Measurements from ENCODE around the gene AP2M1. TPM values are rescaled to one million over a fixed set of nuclear protein-coding genes. Genes with fewer than 3 reads are reported as not detected.

Gene AP2M1
- total RNA-seq, 4 donors from 2014 or later: 153 to 318 (median 182) TPM

- Histone ChIP-seq H3K4me1 (peaks cover 9 to 23% (median 17%) of the 10 kb centered on the region in 4 donors), H3K27me3 (peaks cover 86% of the 10 kb centered on the region), H3K27ac (no peak within 1 kb of the TSS), H3K36me3 (no peaks in the 10 kb centered on the region), H3K9me3 (no peaks in the 10 kb centered on the region), H3K4me3 (peak within 1 kb of the TSS; percentile 11 to 54 (median 30))
- peak; percentile 65 for DNase-seq
- 1% methylated on average over 20 of the region's 66 CpGs; no CpG with 5 or more reads in 1 of the 2 donors for WGBS, 2 donors (ENCODE audit: low coverage in 1 of 2)
- TF ChIP-seq POLR2A (IDR thresholded peaks at IDR 0.05): no peak
- TF ChIP-seq CTCF (IDR thresholded peaks at IDR 0.05): peak in 3 of 5 experiments; percentile 10 to 21 (median 17)
- TF ChIP-seq EP300 (IDR thresholded peaks at IDR 0.05; ENCODE audit: low read depth): no peak
- in situ Hi-C loops (cut with MboI; ENCODE audit: low pct_ligation_motif_present in 1 of 4, low pct_unique_long_range_greater_than_20kb in 1 of 4, low sequenced_read_pairs in 3 of 4): loop anchor here in 3 of 4 donors (25.0 kb wide), 2 partner anchors 92 to 342 kb away; partner anchors contain the start of genes PARL (in 3 of the 3) and EIF2B5 (in 1 of the 3)
- intact Hi-C loops (cut with DNase I; ENCODE audit: low total_unique reads): loop anchor here (10.0 kb wide), 2 partner anchors 85 to 335 kb away; no protein-coding TSS in a partner anchor
Observed at GRCh38 chr3:184229394-184230080, 54.9 kb downstream of the AP2M1 start, which contains the start of gene VWA5B2. Gene VWA5B2, plus strand, starts transcription at chr3:184229585. Its CDS starts 944 bp downstream, at chr3:184230529.

GRCh38 chr3:184230081-184230602, 55.5 kb downstream of the AP2M1 start:
- in situ Hi-C loops (cut with MboI; ENCODE audit: low pct_ligation_motif_present in 1 of 4, low pct_unique_long_range_greater_than_20kb in 1 of 4, low sequenced_read_pairs in 3 of 4) (loop anchor here in 3 of 4 donors (25.0 kb wide), 2 partner anchors 93 to 343 kb away; partner anchors contain the start of genes PARL (in 3 of the 3) and EIF2B5 (in 1 of the 3)), intact Hi-C loops (cut with DNase I; ENCODE audit: low total_unique reads) (loop anchor here (10.0 kb wide), 2 partner anchors 85 to 335 kb away; no protein-coding TSS in a partner anchor)
- TF ChIP-seq POLR2A (IDR thresholded peaks at IDR 0.05): no peak
- TF ChIP-seq POLR2AphosphoS5 (IDR thresholded peaks at IDR 0.05): no peak
- no peak for TF ChIP-seq EP300 (IDR thresholded peaks at IDR 0.05; ENCODE audit: low read depth)
- TF ChIP-seq CTCF (IDR thresholded peaks at IDR 0.05): no peak
- peak overlapping the region; percentile 11 to 54 (median 30) for H3K4me3 ChIP-seq
- H3K9me3 ChIP-seq: no peaks in the 10 kb centered on the region
- DNase-seq: no peak
- H3K4me1 ChIP-seq: peaks cover 9 to 23% (median 17%) of the 10 kb centered on the region in 4 donors
- no peaks in the 10 kb centered on the region for H3K36me3 ChIP-seq
- no peak overlapping the region for H3K27ac ChIP-seq
- 3% methylated on average over 14 of the region's 61 CpGs; no CpG with 5 or more reads in 1 of the 2 donors for WGBS, 2 donors (ENCODE audit: low coverage in 1 of 2)
- H3K27me3 ChIP-seq: peaks cover 84% of the 10 kb centered on the region

GRCh38 chr3:184230603-184231528, 56.2 kb downstream of the AP2M1 start:
- DNase-seq: peak; percentile 33

More at GRCh38 chr3:184230603-184231528, 56.2 kb downstream of the AP2M1 start:
- intact Hi-C loops (cut with DNase I; ENCODE audit: low total_unique reads): loop anchor here (10.0 kb wide), 2 partner anchors 86 to 336 kb away; no protein-coding TSS in a partner anchor
- peaks cover 9 to 23% (median 17%) of the 10 kb centered on the region in 4 donors for H3K4me1 ChIP-seq
- peak overlapping the region in 3 of 4 donors; percentile 21 to 54 (median 39) for H3K4me3 ChIP-seq
- no peak for TF ChIP-seq EP300 (IDR thresholded peaks at IDR 0.05; ENCODE audit: low read depth)
- no peak for TF ChIP-seq POLR2A (IDR thresholded peaks at IDR 0.05)
- TF ChIP-seq POLR2AphosphoS5 (IDR thresholded peaks at IDR 0.05): no peak
- TF ChIP-seq CTCF (IDR thresholded peaks at IDR 0.05): no peak
- H3K9me3 ChIP-seq: no peaks in the 10 kb centered on the region
- 5 to 25% methylated on average over 1 to 66 of the region's 79 CpGs for WGBS, 2 donors (ENCODE audit: low coverage in 1 of 2)
- H3K27ac ChIP-seq: no peak overlapping the region
- H3K27me3 ChIP-seq: peaks cover 76% of the 10 kb centered on the region
- in situ Hi-C loops (cut with MboI; ENCODE audit: low pct_ligation_motif_present in 1 of 4, low pct_unique_long_range_greater_than_20kb in 1 of 4, low sequenced_read_pairs in 3 of 4): loop anchor here in 3 of 4 donors (25.0 kb wide), 2 partner anchors 94 to 344 kb away; partner anchors contain the start of genes PARL (in 3 of the 3) and EIF2B5 (in 1 of the 3)
- no peaks in the 10 kb centered on the region for H3K36me3 ChIP-seq
